ENCODE data around the gene TTLL4.

DNA sequence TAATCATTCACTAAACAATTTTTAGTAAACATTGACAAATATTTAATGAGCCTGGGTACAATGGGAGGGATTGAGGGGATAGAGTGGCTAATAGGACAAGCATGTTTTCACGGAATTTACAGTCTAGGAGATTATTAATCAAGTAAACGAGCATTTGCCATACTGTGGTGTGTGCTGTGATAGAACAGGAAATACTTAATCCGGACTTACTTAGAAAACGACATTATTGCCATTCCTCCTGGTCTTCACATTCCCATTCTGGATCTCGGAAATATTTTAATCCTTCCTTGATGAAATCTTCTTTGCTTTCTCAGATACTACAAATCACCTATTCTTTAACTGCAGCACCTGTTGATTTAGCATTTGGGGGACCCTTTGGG lies 905 bp downstream of the TTLL4 start:
- TF ChIP-seq, protein P1, sequence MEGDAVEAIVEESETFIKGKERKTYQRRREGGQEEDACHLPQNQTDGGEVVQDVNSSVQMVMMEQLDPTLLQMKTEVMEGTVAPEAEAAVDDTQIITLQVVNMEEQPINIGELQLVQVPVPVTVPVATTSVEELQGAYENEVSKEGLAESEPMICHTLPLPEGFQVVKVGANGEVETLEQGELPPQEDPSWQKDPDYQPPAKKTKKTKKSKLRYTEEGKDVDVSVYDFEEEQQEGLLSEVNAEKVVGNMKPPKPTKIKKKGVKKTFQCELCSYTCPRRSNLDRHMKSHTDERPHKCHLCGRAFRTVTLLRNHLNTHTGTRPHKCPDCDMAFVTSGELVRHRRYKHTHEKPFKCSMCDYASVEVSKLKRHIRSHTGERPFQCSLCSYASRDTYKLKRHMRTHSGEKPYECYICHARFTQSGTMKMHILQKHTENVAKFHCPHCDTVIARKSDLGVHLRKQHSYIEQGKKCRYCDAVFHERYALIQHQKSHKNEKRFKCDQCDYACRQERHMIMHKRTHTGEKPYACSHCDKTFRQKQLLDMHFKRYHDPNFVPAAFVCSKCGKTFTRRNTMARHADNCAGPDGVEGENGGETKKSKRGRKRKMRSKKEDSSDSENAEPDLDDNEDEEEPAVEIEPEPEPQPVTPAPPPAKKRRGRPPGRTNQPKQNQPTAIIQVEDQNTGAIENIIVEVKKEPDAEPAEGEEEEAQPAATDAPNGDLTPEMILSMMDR (IDR thresholded peaks at IDR 0.05; ENCODE audit: insufficient read depth, low read length, poor library complexity, severe bottlenecking), result no peak
- TF ChIP-seq EZH2phosphoT487 (conservative IDR thresholded peaks at IDR 0.05; ENCODE audit: low read length), result no peak

Measured in SU-DHL-6 (cell line).